DMS79 (cell line): ENCODE measurements around the gene DMRTA2.

Source experiments
- DNase-seq: peaks from one replicate; lab custom pipeline; 2025; lab: John Stamatoyannopoulos, UW

Gene DMRTA2

GRCh38 chr1:50373532-50373931 lies 49.7 kb downstream of the DMRTA2 start:
- DNase-seq: no peak

DNA sequence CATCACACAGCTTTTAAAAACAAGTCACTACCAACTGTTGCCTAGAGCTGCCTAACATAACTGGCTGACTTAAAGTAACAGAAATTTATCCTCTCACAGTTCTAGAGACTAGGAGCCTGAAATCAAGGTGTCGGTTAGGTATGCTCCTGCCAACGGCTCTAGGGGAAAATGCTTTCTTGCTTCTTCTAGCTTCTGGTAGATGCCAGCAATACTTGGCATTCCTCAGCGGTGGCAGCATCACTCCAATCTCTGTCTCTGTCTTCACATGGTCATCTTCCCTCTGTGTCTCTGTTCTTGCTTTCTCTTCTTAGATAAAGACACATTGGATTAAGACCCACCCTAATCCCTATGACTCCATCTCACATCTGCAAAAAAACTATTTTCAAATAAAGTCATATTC lies 51.5 kb downstream of the DMRTA2 start:
- DNase-seq: no peak

DNA sequence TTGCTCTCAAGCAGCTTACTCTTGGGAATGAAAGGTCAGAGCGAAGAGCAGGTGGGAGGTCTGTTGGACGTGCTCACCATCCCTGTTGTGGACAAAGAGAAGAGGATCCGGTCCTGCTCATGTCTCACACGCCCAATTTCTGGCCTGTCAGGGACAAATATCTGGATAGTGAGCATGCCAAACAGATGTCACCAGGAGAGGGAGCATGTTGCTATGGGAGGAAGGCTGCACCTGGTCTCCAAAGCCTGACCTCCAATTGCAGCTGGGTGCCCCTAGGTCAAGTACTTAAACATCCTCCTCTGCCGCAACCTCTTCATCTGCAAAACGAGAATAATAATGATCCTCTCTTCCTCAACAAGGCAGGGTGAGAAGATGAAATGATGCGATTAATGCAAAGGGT lies 53.4 kb downstream of the DMRTA2 start:
- DNase-seq: no peak

DNA sequence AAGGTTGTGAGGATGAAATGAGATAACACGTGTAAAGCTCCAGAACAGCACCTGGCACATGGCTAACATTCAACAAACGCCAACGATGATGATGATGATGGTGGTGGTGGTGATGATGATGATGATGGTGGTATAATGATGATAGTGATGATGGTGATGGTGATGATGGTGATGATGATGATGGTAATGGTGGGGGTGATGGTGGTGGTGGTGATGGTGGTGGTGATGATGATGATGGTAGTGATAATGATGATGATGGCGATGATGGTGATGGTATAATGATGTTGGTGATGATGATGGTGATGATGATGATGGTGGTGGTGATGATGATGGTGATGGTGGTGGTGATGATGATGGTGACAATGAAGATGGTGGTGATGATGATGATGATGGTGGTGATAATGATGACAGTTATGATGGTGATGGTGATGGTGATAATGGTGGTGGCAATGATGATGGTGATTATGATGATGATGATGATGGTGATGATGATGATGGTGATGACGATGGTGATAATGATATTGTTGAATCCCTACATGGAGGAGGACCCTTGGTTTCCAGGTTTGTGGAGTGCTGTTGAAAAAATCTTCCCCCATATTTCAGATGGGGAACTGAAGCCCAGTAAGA lies 54.1 kb downstream of the DMRTA2 start:
- DNase-seq: no peak

DNA sequence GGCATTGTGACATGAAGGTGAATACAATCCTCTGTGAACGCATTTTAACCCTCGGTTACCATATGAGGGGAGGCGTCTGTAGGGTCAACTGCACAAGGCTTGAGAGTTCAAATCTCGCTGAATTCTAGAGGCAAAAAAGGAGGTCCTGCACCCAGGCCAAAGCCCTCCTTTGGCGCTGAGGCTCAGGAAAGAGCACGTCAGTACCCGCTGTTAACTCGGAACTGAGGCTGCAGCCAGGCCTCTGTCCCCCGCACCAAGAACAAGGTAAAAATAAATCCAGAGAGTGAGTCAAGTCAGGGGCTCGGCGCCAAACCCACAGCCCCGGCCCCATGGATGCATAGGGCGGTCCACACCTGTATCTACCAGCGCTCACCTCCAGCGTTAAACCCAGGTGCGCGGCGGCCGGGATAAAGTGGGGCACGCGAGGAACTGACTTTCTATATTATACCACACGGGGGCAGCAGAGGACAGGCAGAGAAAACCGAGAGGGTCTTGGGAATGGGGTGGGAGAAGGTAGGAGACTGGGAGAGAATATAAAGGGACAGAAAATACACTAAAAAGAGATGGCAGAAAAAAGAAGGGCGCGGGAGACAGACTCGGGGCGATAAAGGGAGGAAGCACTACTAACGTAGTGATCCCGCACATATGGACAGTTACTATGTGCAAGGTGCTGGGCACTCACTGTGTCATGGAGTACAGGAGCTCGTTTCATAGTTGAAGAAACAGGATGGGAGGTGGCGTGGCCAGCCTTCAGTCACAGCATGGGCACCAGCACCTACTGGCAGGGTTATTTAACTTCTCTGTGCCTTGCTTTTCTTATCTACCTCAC lies 54.9 kb downstream of the DMRTA2 start:
- DNase-seq: peak; percentile 7
